ENCODE measurements around the gene BCL7A. TPM values are rescaled to one million over a fixed set of nuclear protein-coding genes. Genes with fewer than 3 reads are reported as not detected.
"Not testable (repeated sequence)": the region's sequence is repeated elsewhere in the genome, so short reads cannot be mapped to it uniquely, and the experiment has no call there.

The BCL7A gene
- total RNA-seq, 1 donor from 2014 or later: 12.4 TPM

DNA sequence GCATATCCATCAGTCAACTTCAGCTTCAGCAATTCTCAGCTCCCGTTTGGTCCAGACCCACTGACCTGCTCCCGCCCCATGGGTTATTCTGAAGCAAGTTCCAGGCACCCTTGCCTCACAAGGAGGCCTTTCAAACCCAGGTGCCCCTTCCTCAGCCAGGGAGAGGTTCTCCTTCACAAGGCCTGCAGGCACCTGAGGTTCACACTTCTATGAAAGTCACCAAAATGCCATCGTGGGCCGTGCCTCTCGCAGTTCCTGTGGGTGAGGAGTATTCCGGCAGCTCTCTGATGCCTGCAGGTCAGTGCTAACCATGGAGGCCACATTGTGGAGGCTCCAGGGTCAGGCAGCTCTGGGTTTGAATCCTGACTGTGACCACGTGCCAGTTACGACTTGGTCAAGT is 40.2 kb upstream of the BCL7A start:
- TF ChIP-seq, protein P1, sequence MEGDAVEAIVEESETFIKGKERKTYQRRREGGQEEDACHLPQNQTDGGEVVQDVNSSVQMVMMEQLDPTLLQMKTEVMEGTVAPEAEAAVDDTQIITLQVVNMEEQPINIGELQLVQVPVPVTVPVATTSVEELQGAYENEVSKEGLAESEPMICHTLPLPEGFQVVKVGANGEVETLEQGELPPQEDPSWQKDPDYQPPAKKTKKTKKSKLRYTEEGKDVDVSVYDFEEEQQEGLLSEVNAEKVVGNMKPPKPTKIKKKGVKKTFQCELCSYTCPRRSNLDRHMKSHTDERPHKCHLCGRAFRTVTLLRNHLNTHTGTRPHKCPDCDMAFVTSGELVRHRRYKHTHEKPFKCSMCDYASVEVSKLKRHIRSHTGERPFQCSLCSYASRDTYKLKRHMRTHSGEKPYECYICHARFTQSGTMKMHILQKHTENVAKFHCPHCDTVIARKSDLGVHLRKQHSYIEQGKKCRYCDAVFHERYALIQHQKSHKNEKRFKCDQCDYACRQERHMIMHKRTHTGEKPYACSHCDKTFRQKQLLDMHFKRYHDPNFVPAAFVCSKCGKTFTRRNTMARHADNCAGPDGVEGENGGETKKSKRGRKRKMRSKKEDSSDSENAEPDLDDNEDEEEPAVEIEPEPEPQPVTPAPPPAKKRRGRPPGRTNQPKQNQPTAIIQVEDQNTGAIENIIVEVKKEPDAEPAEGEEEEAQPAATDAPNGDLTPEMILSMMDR (conservative IDR thresholded peaks at IDR 0.05; ENCODE audit: low read depth, low read length): no peak
- no peak overlapping the region for H3K4me3 ChIP-seq (ENCODE audit: low read depth, low read length)
- no peak for DNase-seq (ENCODE audit: low read depth)

DNA sequence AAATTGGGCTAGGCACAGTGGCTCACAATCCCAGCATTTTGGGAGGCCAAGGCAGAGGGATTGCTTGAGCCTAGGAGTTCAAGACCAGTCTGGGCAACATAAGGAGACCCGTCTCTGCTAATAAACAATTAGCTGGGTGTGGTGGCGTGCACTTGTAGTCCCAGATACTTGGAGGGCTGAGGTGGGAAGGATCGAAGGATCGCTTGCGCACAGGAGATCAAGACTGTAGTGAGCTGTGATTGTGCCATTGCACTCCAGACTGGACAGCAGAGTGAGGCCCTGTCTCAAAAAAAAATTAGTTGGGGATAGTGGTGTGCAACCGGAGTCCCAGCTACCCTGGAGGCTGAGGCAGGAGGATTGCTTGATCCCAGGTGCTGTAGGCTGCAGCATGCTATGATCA is 38.7 kb upstream of the BCL7A start:
- no peak overlapping the region for H3K4me3 ChIP-seq (ENCODE audit: low read depth, low read length)
- TF ChIP-seq, protein P1 (conservative IDR thresholded peaks at IDR 0.05; ENCODE audit: low read depth, low read length): no peak
- no peak for DNase-seq (ENCODE audit: low read depth)

DNA sequence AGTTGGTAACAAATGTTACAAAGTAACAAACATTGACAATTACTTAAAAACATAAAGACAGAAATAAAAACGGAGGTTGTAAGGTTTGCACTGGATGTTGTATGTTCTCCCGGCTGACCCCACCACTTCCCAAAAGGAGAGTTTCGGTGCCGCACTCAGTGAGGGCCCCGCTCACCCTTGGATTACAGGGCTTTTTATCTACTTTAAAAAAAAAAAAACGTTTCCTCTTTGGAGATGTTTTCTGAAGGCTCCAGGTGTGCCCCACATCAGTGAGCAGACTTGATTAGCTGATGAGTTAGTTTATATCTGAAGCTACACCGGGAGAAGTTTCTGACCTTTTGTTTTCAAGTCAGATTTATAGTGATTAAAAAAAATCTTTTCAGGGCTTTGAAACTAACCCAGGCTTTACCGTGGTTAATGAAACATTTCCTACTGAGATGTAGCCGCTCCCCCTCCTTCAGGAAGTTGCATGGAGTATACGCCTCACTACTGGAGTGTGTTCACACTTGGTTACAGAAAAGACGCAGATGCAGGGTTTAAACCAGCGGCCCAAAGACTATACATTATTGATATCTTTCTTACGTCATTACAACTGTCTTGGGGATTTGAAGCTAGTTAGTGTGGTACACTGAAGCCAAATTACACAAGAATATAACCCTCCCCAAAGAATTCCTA is 38.0 kb upstream of the BCL7A start:
- no peak for DNase-seq (ENCODE audit: low read depth)

DNA sequence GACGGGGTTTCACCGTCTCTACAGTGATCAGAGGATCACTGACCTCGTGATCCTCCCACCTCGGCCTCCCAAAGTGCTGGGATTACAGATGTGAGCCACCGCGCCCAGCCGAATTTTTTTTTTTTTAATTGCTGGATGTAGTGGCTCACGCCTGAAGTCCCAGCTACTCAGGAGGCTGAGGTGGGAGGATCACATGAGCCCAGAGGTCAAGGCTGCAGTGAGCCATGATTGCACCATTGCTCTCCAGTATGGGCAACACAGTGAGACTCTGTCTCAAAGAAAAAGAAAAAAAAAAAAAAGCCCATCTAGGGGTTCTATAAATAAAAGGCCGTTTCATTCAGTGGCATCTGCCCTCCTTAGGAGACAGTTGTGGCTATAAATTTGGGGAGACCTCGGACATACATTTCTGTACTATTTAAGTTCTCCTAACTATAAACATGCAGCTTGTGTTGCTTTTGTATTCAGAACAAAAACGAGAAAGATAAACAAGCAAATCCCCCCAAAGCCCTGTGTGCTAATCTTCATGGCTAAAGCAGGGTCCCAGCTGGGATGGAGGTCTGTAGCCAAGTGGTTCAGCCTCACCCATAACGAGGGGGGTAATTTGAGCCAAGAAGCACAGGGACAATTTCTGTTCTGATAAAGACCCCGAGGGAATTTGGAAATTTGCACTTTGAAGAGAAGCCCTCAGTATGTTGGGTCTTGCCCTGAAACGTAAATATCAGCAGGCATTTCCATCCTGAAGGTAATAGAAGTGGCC is 35.0 kb upstream of the BCL7A start:
- DNase-seq (ENCODE audit: low read depth): no peak
- no peak overlapping the region for H3K4me3 ChIP-seq (ENCODE audit: low read depth, low read length)
- TF ChIP-seq, protein P1 (conservative IDR thresholded peaks at IDR 0.05; ENCODE audit: low read depth, low read length): no peak

More for the DNA sequence above, 38.0 kb upstream of the BCL7A start:
- TF ChIP-seq, protein P1 (conservative IDR thresholded peaks at IDR 0.05; ENCODE audit: low read depth, low read length): no peak
- no peak overlapping the region for H3K4me3 ChIP-seq (ENCODE audit: low read depth, low read length)

DNA sequence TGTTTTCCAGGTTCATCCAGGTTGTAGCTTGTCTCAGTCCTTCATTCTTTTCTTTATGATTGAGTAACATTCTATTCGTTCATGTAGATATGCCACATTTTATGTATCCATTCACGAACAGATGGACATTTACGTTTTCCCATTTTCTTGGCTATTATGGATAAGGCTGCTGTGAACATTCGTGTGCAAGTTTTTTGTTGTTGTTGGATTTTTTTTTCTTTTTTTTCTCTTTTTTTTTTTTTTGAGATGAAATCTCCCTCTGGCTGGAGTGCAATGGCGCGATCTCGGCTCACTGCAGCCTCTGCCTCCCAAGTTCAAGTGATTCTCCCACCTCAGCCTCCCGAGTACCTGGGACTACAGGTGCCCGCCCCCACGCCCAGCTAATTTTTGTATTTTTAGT is 33.2 kb upstream of the BCL7A start:
- not testable (repeated sequence) for DNase-seq (ENCODE audit: low read depth); H3K4me3 ChIP-seq (ENCODE audit: low read depth, low read length)

DNA sequence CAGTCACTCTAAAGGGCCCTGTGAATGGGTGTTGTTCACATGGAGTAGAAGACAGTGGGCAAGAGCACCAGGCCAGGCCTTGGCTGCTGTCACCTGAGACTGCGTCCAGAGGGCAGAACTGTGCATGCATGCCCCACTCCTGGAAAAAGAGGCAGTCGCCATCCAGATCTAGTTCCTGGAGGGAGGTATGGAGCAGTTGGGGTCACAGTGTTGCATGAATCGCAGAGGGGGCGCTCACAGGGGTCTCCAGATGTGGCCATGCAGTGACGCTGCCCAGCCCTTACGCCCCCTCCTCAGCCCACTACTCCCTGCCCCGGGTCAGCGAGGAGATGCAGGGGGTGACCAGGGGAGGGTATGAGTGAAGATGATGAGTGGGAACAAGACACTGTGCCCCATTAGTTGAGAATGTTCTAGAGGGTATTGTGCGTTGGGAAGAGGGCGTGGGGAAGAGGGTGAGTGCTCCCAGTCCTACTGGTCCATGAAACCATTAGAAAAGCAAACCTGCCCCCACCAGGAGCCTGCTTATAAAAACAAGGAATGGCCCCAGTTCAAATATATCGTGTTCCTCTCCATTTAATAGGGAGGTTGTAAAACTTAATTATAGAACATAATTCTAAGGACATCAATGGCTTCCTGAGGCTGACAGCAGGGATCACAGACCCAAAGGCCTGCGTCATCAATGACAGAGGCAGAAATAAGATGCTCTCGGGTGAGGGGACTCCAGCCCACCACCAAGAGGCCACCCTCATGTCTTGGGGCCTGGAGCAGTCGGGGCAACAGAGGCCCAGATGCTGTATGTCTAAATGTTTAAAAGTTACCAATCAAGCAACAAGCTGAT is 32.2 kb upstream of the BCL7A start:
- TF ChIP-seq, protein P1 (conservative IDR thresholded peaks at IDR 0.05; ENCODE audit: low read depth, low read length): no peak
- no peak for DNase-seq (ENCODE audit: low read depth)
- no peak overlapping the region for H3K4me3 ChIP-seq (ENCODE audit: low read depth, low read length)

DNA sequence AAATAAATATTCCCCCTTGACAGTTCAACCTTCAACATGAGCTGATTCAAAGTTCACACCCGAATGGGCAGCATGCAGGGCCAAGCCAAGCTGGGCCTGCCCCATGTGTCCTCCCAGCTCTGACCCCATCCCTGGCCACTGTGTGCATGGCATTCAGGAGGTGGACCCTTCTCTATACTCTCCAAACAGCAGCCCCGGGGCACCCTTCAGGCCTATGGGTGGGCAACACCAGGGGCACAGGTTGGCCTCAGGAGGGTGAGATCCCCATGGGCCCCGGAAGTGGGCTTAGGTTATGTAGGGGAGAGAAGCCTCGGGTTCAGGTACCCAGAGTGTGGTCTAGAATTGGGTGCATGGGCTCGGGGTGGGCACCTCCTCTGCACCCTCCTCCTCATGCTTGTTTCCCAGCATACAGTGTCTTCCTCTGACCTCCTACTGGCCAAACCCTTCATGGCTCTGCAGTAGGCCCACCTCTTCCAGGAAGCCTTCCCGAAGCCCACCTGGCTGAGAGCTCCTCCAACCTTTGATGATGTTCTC is 31.5 kb upstream of the BCL7A start:
- DNase-seq (ENCODE audit: low read depth): no peak
- no peak overlapping the region for H3K4me3 ChIP-seq (ENCODE audit: low read depth, low read length)
- TF ChIP-seq, protein P1 (conservative IDR thresholded peaks at IDR 0.05; ENCODE audit: low read depth, low read length): no peak
